Neural cell (in vitro differentiated cells): ENCODE data around the gene NBEA. TPM values are rescaled to one million over a fixed set of nuclear protein-coding genes. Genes with fewer than 3 reads are reported as not detected.
A peak's percentile ranks its signal among the peaks of the same experiment; 100 is the strongest.

Experiments used
- H2AFZ ChIP-seq: fragments of 200-600, 300-800 bp; sonication (generic), shearing (Covaris generic); 2 replicates; pipeline ENCODE4 v1.6.0; 2014; ENCODE audit warnings: low read depth, mild to moderate bottlenecking, antibody characterized with exemption, low read length, moderate library complexity
- H3F3A ChIP-seq: fragments of 200-600 bp; shearing (Covaris generic); 2 replicates; pipeline ENCODE4 v1.6.1; 2016; ENCODE audit warnings: mild to moderate bottlenecking, moderate library complexity, mixed read lengths, antibody characterized with exemption, low read length; ENCODE audit not compliant: insufficient read depth, poor library complexity, severe bottlenecking
- H3K27ac ChIP-seq: fragments of 200-600, 300-800 bp; sonication (generic), shearing (Covaris generic); 2 replicates; pipeline ENCODE4 v1.5.1; 2014; ENCODE audit warnings: mild to moderate bottlenecking, low read length, moderate library complexity
- H3K27me3 ChIP-seq: fragments of 300-800, 200-600 bp; sonication (generic), shearing (Covaris generic); 2 replicates; pipeline ENCODE4 v1.6.0; 2014; ENCODE audit warnings: mild to moderate bottlenecking, low read depth, low read length, moderate library complexity; ENCODE audit not compliant: insufficient read depth
- H3K36me3 ChIP-seq: fragments of 300-800, 200-600 bp; sonication (generic), shearing (Covaris generic); 2 replicates; pipeline ENCODE4 v1.5.1; 2014; ENCODE audit warnings: mild to moderate bottlenecking, antibody characterized with exemption, low read length, moderate library complexity; ENCODE audit not compliant: insufficient read depth
- H3K4me2 ChIP-seq: fragments of 300-800, 200-600 bp; sonication (generic), shearing (Covaris generic); 2 replicates; pipeline ENCODE4 v1.6.0; 2014; ENCODE audit warnings: mild to moderate bottlenecking, low read length
- H3K4me3 ChIP-seq: fragments of 300-800, 200-600 bp; sonication (generic), shearing (Covaris generic); 2 replicates; pipeline ENCODE4 v1.5.1; 2014; ENCODE audit warnings: mild to moderate bottlenecking, low read length, moderate library complexity
- H3K79me2 ChIP-seq: fragments of 200-600 bp; shearing (Covaris generic); replicated peaks from 2 replicates; pipeline ENCODE4 v1.6.0; 2014; ENCODE audit warnings: mild to moderate bottlenecking, low read length, moderate library complexity; ENCODE audit not compliant: insufficient read depth
- H3K9ac ChIP-seq: fragments of 300-800, 200-600 bp; sonication (generic), shearing (Covaris generic); 2 replicates; pipeline ENCODE4 v1.6.1; 2016; ENCODE audit warnings: mild to moderate bottlenecking, low read length, mixed read lengths
- H3K9me2 ChIP-seq: fragments of 200-600 bp; shearing (Covaris generic); 2 replicates; pipeline ENCODE4 v1.6.1; 2016; ENCODE audit warnings: mild to moderate bottlenecking, low read length, mixed read lengths; ENCODE audit not compliant: insufficient read depth
- H3K9me3 ChIP-seq: fragments of 200-600, 300-800 bp; sonication (generic), shearing (Covaris generic); 2 replicates; pipeline ENCODE4 v1.6.1; 2016; ENCODE audit warnings: mild to moderate bottlenecking, mixed run types, low read length, moderate library complexity, mixed read lengths
- H4K20me1 ChIP-seq: fragments of 200-600 bp; shearing (Covaris generic); 2 replicates; pipeline ENCODE4 v1.6.1; 2016; ENCODE audit warnings: mild to moderate bottlenecking, mixed run types; ENCODE audit not compliant: insufficient read depth
- CTCF ChIP-seq: fragments of 450-650 bp; IDR thresholded peaks from 2 replicates; pipeline ENCODE4 v1.5.1; 2014; ENCODE audit warnings: antibody characterized with exemption, mild to moderate bottlenecking, moderate library complexity; ENCODE audit not compliant: poor library complexity, severe bottlenecking
- EP300 ChIP-seq: fragments of 450-650 bp; conservative IDR thresholded peaks from 2 replicates; pipeline ENCODE4 v1.6.1; 2014; ENCODE audit warnings: antibody characterized with exemption, mild to moderate bottlenecking, moderate library complexity; ENCODE audit not compliant: poor library complexity, severe bottlenecking
- EZH2 ChIP-seq: fragments of 200-600, 300-800 bp; shearing (Covaris generic), sonication (generic); IDR thresholded peaks from 2 replicates; pipeline ENCODE4 v1.6.1; 2014; ENCODE audit warnings: antibody characterized with exemption, low read length, borderline replicate concordance, mild to moderate bottlenecking; ENCODE audit not compliant: insufficient read depth, poor library complexity, severe bottlenecking
- MXI1 ChIP-seq: fragments of 450-650 bp; conservative IDR thresholded peaks from 2 replicates; pipeline ENCODE4 v1.6.1; 2014; ENCODE audit warnings: antibody characterized with exemption, mild to moderate bottlenecking; ENCODE audit not compliant: poor library complexity, severe bottlenecking
- POLR2AphosphoS5 ChIP-seq: IDR thresholded peaks from 2 replicates; pipeline ENCODE4 v1.6.1; 2012
- RAD21 ChIP-seq: fragments of 450-650 bp; conservative IDR thresholded peaks from 2 replicates; pipeline ENCODE4 v1.6.1; 2014; ENCODE audit warnings: antibody characterized with exemption, mild to moderate bottlenecking, moderate library complexity
- REST ChIP-seq: IDR thresholded peaks from 2 replicates; pipeline ENCODE4 v1.6.1; 2012; ENCODE audit warnings: borderline replicate concordance
- TAF1 ChIP-seq: IDR thresholded peaks from 2 replicates; pipeline ENCODE4 v1.6.1; 2012; ENCODE audit warnings: low read depth
- polyA plus RNA-seq: library from polyadenylated mRNA; depleted of rRNA; stranded (reverse); fragments of >200 nt; gene quantifications from 2 replicates; pipeline ENCODE4 v1.2.3, GENCODE V29; 2014

NBEA gene
- polyA plus RNA-seq, 1 donor from 2014 or later: 55.8 TPM

GRCh38 chr13:35478271-35479037, 536.4 kb downstream of the NBEA start:
- no peak for TF ChIP-seq EP300
- no peak for TF ChIP-seq REST
- TF ChIP-seq CTCF: no peak
- TF ChIP-seq RAD21: no peak
- no peak for TF ChIP-seq MXI1
- no peak for TF ChIP-seq POLR2AphosphoS5
- peak; percentile 26 for TF ChIP-seq EZH2
- Histone ChIP-seq H3K79me2 (no peaks in the 10 kb centered on the region), H3K9ac (no peak overlapping the region), H3K9me3 (no peaks in the 10 kb centered on the region), H3K4me3 (no peak overlapping the region), H3K4me2 (no peak overlapping the region), H2AFZ (no peak overlapping the region), H3K27ac (no peak overlapping the region), H4K20me1 (peaks cover 21% of the 10 kb centered on the region), H3K36me3 (no peaks in the 10 kb centered on the region), H3K9me2 (no peaks in the 10 kb centered on the region), H3F3A (no peaks in the 10 kb centered on the region), H3K27me3 (peaks cover 93% of the 10 kb centered on the region)

- peaks cover 21% of the 10 kb centered on the region for H4K20me1 ChIP-seq
- no peaks in the 10 kb centered on the region for H3K9me3 ChIP-seq
- H3K4me3 ChIP-seq: no peak overlapping the region
- H3K9me2 ChIP-seq: no peaks in the 10 kb centered on the region
- no peaks in the 10 kb centered on the region for H3F3A ChIP-seq
- no peaks in the 10 kb centered on the region for H3K79me2 ChIP-seq
- peaks cover 87% of the 10 kb centered on the region for H3K27me3 ChIP-seq
- TF ChIP-seq CTCF (no peak), TAF1 (no peak), EP300 (no peak)
- H3K4me2 ChIP-seq: no peak overlapping the region
- no peak overlapping the region for H2AFZ ChIP-seq
- H3K9ac ChIP-seq: no peak overlapping the region
- no peak overlapping the region for H3K27ac ChIP-seq
- H3K36me3 ChIP-seq: no peaks in the 10 kb centered on the region
Measured at GRCh38 chr13:35479038-35479492, 537.0 kb downstream of the NBEA start.
